GM21526 (cell line): ENCODE results near the gene CYP46A1.
A peak's percentile ranks its signal among the peaks of the same experiment; 100 is the strongest.

Experiments
- ATAC-seq: cut with Tn5 transposase; IDR thresholded peaks from one replicate; pipeline ENCODE4 v1.9.1; 2021; ENCODE audit warnings: moderate library complexity; ENCODE audit not compliant: unreplicated experiment, low FRiP score

The CYP46A1 gene

DNA sequence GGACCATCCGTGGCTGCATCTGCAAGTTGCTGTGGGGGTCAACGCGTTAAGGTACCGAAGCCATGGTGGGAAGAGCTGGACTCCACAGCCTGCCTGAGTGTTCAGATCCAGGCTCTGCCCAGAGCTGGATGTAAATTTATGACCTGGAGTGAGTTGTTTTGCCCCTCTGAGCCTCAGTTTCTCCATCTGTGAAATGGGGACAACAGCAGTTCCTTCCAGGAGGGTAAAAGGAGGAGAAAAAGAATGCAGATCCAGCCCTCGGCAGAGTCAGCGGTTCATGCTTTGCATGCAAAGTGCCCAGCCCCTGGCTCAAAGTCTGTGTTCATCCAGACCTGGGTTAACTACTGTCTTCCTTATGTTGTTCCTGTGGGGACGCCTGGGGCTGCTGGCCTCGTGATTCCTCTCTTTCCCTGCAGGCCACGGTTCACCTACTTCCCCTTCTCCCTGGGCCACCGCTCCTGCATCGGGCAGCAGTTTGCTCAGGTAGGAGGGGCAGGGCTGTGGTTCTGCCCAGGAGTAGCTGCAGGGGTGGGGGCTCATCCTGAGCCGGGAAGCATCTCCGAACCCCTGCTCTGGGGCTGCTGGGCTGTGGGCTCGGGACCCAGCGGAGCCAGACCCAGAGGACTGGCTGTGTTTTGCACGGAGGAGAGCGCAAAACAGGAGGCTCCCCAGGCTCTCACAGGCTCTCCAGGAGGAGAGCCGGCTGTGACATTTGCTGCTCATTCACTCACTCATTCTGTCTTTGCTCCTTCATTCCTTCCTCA is 41.9 kb downstream of the CYP46A1 start:
- no peak for ATAC-seq

DNA sequence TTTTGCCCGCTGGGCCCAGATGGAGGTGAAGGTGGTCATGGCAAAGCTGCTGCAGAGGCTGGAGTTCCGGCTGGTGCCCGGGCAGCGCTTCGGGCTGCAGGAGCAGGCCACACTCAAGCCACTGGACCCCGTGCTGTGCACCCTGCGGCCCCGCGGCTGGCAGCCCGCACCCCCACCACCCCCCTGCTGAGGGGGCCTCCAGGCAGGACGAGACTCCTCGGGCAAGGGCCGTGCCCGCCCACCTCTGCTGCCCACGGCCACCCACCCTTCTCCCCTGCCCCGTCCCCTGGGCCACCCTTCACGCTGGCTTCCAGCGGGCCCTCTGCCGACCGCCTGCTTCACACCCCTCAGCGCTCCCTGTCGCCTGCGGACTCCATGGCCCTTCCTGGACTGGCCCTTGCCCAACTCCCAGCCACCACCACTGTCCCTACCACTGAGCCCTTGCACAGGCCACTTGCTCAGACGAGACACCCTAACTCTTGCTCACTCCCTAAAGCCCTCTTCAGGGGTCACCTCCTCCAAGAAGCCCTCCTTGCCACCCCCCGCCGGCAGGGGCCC is 42.5 kb downstream of the CYP46A1 start:
- no peak for ATAC-seq

DNA sequence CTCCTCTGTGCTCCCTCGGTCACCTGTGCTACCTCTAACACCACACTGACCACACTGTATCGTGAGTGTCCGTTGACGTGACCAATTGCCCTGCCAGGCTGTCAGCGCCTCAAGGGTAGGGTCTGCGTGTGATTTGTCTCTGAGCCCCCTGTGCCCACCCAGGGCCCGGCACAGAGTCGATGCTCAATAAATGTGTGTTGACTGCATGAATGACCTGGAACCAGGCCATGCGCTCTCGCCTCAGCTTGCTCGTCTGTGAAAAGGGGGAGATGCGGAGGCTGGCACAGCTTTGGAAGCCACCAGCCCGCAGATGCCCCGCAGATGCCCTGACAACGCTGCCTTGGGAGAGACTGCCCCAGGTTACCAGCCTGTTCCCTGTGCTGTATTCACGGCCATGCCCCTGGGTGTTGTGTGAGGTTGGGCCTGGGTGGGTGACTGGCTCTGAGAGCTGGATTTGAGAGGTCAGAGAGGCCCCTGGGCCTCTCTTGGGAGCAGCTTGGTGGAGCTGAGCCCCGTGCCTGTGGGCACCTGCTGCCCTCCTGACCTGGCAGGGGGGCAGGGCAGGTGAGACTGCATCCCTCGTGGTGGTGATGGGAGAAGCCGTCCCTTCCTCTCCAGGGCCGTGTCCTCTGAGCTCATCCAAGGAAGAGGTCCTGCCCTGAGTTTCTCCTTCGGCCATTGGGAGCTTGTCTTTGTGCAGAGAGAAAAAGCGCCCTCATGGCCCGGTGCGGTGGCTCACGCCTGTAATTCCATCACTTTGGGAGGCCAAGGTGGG is 43.2 kb downstream of the CYP46A1 start:
- ATAC-seq, result no peak

DNA sequence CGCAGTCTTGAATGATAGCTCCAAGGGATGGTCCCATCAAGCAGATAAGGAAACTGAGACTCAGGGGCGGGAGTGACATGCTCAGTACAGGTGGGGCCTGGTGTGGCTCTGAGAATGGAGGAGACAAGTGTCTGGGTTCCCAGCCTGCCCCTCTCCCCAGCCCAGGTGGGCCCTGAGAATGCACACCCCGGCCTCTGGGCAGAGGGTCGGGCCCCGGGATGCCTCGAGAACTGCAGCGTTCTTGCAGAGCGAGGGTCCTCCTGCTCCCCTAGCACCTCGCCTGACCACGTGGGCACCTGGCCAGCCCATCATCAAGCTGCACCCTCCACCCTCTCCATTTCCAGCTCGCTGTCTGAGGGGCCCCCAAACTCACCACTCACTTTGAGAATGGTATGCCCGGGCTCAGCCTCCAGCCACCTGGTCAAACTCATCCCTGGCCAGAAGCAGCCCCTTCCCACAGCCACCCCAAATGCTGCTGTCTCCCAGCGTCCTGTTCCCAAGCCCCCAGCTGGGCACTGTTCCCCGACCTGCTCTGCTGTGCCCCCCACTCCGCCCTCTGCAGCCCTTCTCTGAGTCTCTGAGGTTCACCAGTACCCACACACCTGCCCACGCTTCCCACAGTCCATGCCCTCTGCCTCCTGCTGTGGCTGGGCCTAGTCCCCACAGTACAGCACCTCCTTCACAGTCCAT is 44.3 kb downstream of the CYP46A1 start:
- ATAC-seq, result no peak

DNA sequence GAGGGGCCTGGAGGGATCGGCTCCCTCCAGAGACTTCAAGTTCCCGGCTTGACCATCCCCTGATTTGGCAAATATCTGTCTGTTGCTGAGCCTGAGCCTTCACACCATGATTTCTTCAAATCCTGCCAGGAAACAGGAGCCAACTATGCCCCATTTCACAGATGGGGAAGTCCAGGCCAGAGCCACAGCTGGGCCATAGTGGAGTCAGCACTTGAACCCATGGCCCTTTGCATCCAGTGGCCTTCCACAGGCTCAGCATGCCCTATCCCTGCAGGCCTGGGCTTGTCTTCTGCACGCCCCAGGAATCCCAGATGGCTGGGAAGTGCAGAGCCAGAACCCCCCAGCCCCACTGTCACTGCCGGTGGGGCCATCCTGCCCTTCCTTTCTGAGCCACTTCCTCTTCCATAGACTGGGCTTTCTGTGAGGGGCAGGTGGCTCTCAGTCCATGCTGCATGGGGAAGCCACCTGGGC is 44.9 kb downstream of the CYP46A1 start:
- no peak for ATAC-seq

DNA sequence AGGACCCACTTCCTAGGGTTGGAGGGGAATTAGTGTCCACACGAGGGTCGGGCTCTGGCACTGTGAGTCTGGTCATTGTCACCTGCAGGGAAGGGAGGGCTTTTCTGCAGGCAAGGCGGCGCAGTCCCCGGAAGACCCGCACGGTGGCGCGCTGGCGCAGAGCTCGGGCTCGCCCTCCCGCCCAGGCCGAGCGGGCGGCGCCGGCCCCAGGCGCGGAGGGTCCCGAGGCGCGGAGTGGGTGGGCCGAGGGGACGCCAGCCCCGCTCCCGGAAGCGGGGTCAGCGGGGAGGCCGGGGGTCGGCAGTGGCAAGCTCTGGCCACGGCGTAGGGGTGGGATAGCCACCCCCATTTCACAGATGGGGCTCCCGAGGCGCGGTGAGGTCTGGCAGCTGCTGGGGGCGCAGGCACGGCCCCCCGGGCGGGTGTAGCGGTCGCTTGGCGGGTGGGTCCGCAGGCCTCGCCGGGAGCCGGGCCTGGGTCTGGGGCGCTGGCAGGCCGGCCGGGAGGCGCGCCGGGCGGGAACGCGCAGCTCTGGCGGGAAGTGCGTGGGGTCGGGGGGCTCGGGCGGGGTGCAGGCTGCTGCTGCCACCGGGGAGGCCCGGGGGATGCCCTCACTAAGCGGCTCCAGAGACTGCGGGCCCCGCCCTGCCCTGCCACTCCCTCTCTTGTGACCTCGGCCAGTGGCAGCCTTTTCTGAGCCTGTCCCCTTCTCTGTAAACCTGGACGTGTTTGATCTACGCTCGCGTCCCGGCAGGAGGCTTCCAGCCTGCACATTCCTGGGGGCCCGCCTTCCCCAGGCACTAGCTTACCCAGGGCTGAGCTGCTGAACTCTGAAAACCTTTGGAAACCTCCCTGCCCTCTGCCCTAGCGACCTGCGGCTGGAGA is 46.1 kb downstream of the CYP46A1 start:
- ATAC-seq, result peak; percentile 49

DNA sequence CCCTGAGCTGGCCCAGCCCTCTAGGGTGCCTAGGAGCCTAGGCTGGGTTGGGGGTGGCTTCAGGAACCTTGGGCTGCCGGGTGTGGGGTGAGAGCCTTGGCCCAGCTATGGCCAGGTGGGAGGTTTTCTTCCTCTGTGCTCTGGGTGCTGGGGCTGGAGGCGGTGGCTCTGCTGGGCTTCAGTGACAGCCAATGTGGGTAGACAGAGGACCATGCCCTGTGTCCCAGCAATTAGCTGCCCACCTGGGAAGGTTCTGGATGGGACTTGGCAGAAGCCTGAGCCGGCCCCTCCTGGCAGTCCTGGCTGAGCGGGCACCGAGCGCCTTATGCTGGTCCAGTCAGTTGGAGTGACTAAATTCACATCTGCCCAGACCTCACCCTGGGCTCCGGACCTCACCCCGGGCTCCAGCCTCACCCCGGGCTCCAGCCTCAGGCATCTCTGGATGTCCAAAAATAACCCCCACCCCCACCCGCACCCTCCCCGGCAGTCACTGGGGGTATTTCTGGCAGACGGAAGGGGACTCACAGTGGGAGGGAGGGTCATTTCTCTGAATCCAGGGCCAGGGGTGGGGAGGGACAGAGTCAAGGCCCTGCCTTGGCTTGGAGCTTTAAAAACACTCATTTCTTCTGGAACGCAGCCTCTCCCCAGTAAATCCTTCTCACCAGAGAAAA is 46.9 kb downstream of the CYP46A1 start:
- ATAC-seq, result no peak

DNA sequence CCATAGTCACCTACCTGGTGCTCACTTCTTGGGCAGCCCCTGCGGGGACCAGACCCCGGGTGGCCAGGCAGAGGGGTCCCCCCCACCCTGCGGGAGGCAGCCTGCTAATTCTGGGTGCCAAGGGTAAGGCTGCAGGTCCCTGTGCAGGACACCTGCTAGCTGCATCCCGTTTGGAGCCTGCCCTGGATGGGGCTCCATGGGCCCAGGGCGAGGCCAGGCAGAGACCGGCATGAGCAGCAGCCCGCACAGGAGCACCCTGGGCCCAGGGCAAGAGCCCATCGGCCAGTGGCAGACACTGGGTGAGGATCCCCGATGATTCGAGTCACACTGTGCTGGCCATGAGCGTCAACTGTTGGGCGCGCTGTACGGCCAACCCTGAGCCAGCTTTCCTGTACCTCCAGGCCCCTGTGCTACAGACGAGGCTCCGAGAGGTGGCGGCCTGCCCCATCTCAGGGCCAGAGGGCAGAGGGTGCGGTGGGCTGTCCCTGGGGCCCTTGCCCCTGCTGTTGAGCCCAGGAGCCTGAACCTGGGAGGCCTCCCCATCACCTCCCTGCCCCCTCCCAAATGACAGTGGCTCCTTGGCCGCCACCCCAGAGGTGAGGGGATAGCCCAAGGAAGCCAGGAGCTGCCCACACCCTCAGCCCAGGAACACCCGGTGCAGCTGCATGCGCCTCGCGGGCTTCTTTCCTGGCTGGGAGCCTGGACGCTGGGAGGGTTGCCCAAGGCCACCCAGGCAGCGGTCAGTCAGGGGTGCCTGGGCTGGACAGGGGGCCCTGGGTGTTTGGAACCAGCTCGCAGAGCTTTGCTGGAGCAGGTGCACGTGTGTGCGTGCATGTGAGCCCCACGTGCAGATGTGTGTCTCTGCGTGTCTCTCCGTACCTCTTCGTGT is 47.7 kb downstream of the CYP46A1 start:
- ATAC-seq, result no peak

DNA sequence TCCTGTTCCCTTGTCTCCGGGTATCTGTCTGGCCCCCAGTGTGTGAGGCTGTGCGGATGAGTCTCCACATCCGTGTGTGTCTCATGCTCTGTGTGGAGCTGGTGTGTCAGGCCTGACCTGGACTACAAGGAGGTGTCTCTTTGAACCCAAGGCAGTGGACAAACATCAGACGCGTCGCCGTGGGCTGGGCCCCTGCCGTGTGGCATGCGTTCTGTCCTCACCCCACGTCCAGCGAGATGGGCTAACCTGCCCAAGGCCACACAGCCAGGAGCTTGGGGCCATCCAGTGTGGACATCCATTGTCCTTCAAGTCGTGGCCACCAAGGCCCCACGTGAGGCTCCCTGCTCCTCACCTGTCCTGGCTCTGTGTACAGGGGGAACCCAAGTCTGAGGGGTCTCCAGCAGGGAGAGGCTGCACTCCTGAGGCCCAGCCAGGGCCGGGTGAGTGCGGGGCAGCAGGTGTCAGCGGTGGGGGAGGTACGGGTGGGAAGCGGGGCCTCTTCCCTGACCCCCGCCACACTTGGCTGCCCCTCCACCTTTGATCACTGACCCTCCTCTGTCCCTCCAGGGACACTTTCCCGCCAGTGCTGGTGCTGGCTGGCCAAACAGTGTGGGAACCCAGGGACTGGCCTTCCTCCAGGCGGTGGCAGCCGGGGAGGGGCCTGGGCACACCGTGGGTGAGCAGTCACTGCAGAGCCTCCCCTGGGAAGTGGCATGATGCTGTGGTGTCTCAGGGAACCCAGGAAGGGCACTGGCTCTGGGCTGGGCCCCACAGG is 48.5 kb downstream of the CYP46A1 start:
- ATAC-seq, result no peak

DNA sequence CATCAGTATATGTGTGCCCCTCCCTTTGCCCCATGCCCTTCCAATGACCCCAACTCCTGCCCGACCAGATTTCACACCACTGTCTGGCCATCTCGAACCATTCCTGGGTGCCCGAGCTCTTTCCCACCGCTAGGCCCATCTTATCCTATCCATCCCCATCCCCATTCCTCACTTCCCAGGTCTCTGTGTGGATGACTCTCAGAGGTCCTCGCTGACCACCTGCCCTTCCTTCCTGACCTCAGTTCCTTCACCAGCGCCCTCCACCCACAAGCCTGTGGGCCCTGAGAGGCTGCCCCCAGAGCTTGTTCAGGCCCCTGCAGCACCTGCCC is 49.1 kb downstream of the CYP46A1 start:
- ATAC-seq, result no peak

DNA sequence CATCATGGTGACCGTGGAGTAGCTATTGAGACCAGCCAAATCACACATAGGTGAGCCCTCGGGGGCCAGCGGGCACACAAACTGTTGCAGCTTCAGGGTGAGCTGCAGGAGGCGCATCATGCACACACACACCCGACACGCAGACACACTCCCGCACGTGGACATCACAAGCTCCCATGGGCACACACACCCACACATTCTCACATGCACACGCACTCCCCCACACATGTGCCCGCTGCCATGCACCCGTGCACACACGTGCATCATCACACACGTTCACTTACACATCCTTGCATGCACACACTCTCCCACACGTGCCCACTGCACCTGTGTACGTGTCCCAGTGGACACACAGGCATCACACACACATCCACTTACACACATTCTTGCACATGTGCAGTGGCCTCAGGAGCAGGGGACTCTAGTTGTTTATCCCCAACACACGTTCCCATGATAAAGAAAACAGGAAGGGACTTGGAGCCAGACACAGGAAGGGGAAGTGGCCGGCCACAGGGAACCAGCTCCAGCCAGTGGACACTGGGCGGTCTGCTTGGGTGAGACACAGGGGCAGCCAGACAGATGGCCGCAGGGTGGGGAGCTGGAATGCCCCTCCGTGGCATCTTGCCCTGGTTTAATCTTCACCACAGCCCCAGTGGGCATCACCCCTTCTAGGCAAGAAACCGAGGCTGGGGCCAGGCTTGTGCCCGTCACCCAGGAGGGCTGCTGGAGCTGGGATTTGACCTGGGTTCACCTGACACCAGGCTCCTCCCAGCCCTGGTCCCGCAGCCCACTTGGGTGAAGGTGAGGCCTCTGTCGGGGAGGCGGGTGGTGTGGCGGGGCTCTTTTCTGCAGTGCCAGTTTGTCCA is 49.7 kb downstream of the CYP46A1 start:
- no peak for ATAC-seq

DNA sequence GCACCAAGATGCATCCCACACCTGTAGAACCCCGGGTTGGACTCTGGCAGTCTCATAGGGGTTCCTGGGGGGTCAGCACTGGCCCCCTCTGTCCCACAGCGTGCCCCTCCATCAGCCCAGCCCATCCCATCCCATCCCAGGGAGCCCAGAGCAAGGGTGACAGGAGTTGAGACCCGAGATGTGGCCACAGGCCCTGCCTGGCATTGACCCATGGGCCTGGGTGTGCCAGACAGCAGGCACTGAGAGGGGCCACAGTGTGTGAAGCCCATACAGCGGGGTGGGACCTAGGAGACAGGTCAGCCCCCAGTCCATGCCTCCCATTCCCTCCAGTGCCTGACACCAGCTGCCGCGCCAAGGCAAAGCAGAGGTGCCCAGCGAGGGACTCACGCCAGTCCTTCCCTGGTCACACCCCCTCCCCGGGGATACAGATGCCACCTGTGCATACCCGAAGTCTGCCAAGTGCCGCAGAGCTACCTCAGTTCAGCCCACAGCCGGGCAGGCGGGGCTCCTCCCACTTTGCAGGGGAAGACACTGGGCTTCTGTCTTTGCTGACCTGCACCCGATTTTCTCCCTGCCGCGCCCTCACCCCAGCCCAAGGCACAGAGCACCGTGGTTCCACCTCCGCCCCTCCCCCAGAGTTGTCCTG is 50.4 kb downstream of the CYP46A1 start:
- no peak for ATAC-seq

DNA sequence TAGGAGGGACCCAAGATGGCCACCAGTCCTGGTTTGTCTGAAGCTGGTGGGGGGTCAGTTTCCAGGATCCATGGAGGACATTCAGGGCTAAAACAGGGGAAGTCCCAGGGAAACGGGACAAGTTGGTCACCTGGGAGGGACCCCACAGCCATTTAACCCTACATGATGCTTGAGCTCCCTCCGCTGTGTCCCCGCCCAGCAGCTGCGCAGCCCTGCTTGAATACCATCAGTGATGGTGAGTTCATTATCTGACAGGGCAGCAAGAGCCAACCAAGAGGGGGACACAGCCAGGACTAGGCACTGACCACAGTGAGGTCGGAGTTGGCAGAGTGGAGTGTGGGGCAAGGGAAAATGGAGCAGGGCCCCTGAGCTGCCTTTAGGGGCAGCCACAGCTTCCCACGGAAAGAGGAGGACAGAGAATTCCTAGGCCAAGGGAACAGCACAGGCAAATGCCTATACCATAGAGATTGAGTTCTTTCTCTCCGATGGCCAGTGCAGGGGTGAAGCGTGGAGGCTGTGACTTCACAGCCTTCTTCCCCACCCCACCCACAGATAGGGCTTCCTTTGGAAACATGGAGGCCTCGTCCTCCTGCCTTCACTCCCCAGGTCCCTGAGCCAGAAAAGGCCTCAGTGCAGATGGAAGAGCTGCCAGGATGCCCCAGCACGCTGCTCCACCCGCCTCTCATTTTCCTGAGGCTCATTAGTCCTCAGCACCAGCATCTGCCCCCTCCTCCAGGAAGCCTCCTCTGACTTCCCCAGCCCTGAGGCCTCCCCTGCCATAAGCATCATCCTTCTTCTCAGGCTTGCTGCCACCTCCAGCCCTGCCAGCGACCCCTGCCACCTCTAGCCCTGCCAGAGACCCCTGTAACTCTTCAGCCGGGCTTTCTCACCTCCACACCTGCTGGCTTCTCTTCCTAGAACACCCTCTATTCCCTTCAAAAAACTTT is 51.4 kb downstream of the CYP46A1 start:
- ATAC-seq, result no peak

DNA sequence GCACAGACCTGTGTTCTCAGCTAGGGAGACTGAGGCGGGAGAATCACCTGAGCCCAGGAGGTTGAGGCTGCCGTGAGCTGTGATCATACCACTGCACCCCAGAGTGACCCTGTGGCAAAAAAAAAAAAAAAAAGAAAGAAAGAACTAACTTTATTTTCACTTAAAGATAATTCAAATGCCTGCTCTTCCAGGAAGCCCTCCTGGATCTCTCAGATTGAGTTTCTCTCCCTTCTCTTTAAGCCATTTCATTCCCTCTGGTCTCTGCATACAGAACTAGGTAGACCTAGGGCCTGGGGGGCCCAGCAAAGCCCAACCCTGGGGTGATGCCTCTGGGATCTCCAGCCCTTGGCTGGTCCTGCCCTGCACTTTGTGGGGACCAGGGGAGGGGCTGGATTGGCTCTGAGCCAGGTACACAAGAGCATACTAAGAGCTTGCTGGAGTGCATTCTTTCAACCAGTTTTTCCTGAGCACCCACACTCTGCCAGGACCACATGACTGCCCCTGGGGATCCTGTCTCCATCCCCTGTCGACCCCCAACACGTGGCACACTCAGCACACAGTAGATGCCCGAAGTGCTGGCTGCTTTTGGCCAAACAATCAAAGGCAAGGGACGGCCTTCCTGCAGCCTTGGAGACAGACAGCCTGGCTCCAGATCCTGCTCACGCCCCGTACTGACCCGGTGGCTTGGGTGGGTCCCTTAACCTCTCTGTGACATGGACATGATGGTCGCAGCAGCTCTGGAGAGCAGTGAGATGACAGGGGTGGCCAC is 52.7 kb downstream of the CYP46A1 start:
- no peak for ATAC-seq
